Stimulated activated CD8-positive, alpha-beta memory T cell treated with anti-CD3 and anti-CD28 coated beads, Interleukin-12 subunit alpha, Interleukin-12 subunit beta, amount 100 ng/mL, for 4 hours (primary cell): ENCODE measurements around the gene RBMX.
A peak's percentile ranks its signal among the peaks of the same experiment; 100 is the strongest.
"Not testable (repeated sequence)": the region's sequence is repeated elsewhere in the genome, so short reads cannot be mapped to it uniquely, and the experiment has no call there.

Experiments
- DNase-seq: peaks from one replicate; pipeline ENCODE4 v3.0.0-alpha.2; 2020; ENCODE audit warnings: low read depth

The RBMX gene

DNA sequence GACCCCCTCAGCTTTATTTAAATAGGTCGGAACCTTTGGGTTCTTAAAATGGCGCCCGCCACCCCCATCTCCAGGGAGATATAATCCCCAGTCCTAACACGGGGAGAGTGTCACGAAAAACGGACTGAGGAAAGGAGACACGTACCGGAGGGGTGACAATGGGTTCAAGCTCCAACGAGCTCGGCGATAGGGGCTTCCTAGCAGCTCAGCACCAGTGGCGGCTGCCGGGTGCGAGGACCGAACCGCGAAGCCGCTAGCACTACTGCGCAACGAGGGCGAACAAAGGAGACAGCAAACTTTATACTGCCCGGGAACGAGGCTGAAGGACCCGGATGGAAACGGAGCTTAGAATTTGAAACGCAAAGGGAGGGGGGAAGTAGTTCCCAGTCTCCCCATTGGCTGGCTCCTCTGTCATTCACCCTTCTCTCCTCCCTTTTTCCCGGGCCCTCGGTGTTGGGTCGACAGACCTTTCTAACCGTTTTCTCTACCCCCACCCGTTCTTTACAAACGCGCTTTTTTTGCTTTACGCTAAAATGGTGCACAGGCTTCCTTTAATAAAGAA lies at the start of gene RBMX:
Gene RBMX, minus strand, starts transcription at position 274 of the 562 bp plus-strand sequence. CDS start 1,298 bp downstream, outside the sequence.
- peak; percentile 68 for DNase-seq

DNA sequence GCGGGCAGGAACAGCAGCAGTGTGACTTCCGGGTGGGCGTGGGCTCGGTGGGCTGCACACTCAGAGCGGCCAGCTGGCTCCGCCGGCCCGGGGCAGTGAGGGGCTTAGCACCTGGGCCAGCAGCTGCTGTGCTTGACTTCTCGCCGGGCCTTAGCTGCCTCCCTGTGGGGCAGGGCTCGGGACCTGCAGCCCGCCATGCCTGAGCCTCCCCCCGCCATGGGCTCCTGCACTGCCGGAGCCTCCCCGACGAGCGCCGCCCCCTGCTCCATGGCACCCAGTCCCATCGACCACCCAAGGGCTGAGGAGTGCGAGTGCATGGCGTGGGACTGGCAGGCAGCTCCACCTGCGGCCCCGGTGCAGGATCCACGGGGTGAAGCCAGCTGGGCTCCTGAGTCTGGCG lies 40.9 kb upstream of the RBMX start:
- not testable (repeated sequence) for DNase-seq

DNA sequence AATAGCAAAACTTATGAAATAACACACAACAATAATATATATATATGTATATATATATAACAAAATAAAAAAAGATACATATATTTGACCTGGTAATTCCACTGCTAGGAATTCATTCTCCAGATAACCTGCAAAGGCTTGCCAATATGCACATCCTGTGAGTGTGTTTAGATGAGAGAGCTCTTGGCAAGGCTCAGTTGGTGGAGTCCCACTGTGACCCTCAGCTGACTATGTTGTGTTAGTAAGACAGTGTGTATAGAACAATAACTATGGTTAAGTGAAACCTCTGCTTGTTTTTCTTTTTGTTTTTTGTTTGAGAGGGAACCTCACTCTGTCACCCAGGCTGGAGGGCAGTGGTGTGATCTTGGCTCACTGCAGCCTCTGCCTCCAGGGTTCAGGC lies 39.5 kb upstream of the RBMX start:
- no peak for DNase-seq

DNA sequence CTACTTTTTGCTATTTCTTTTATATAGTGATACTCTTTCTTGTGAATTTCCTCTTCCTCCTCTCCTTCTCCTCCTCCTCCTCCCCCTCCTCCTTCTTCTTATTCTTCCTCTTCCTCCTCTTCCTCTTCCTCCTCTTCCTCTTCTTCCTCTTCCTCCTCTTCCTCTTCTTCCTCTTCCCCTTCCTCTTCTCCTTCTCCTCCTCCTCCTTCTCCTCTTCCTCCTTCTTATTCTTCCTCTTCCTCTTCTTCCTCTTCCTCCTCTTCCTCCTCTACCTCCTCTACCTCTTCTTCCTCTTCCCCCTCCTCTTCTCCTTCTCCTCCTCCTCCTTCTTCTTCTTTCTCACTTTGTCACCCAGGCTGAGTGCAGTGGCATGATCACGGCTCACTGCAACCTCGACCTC lies 36.3 kb upstream of the RBMX start:
- DNase-seq = no peak

DNA sequence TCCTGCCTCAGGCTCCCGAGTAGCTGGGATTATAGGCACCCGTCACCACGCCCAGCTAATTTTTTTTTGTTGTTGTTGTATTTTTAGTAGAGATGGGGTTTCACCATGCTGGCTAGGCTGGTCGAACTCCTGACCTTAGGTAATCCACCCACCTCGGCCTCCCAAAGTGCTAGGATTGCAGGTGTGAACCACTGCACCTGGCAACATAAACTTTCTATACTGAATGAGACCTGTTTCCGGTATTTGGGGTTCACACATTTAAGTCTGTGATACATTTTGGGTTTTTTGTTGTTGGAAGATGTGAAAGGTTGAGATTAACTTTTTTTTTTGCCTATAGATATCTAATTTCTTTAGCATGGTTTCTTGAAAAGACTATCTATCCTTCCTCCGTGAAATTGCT lies 31.1 kb upstream of the RBMX start:
- DNase-seq = not testable (repeated sequence)

DNA sequence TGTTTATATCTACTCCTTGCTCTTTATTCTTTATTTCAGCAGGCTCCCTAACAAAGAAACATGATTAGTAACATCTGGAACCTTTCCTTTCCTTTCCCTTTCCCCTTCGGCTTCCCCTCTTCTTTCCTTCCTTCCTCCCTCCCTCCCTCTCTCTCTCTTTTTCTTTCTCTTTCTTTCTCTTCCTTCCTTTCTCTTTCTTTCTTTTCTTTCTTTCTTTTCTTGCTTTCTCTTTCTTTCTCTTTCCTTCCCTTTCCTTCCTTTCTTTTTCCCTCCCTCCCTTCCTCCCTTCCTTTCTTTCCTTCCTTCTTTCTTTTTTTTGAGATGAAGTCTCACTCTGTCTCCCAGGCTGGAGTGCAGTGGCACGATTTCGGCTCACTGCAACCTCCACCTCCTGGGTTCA lies 30.7 kb upstream of the RBMX start:
- no peak for DNase-seq

DNA sequence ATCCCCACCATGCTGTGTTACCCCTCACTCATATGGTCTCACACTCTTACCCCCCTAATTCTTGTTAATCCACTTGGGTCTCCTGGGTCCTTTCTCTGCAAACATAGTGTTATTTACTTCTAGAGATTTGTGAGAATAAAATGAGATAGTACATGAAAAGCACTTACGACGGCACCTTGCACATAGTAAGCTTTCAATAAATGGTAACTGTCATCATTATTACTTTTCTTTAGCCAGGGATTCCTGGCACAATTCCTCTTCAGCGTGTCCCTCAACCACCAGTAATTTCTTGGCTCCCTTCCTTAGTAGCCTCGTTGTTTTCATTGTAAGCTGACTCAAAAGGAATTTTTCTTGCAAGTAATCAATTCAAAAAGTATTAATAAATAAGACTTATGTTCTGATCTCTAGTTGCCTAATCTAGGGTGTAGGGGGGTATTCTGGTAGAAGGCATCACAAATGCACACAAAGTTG lies 30.1 kb upstream of the RBMX start:
- DNase-seq = no peak

DNA sequence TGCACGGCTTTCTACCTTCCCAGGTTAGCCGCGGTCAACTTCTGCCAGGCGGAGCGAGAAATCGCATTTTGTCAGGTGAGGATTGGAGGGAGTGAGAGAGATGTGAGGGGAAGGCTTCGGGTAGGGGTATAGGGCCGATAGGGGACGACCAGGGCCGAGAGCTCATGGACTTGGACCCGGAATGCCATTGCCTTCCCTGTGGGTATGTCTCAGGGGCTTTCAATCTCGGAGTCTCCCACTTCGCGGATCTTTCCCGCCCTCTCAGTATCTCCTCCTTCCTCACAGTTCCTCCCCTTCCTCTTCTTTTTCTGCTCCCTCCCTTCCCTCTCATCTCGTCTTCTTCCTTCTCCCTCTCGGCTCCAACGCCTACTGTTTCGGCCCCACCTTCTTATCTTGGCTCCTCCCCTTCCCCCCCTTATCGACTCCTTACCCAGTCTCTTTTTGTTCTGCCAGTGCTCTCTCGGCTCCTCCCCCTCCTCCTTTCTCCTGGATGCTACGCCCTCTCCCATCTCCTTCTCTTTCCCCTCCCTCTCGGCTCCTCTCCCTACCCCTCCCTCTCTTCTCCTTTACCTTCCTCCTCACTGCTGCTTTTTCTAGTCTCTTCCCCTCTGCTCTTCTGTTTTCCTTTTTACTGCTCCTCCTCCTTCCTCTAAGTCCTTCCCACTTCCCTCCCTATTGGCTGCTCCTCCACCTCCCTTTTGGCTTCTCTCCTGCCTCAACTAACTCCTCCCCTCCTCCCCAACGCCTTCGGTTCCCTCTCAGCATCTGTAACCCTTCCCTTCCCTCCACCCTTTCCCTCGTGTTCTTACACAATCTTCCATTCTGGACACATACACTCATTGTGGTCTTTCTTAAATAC lies 29.4 kb upstream of the RBMX start:
- DNase-seq = peak; percentile 29

DNA sequence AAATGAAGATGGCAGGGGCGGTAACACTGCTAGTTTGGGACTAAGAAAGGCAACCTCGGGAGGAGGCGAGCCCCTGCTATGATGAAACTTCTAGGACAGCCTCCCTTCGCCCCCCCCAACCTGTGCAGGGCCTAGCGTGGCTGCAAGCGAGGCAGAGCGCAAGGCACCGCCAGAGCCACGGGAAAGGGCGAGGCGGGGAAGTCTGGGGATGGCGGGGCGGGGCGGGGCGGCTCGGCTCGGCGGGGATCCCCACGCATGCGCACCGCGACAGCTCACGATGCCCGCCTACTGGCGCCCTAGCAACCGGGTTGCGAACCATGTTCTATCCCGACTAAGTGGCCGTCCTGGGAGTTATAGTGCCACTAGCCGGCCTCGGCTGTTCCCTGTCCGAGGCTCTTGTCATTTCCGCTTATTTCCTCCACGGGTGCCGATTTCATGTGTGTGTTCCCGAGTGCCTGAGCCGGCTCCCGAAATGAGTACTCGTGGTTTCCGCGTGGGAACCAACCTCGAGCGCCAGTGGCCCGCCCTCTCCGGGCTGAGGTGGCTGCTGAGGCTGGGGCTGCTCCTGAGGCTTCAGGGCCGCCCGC lies 28.7 kb upstream of the RBMX start:
- DNase-seq = peak; percentile 64

DNA sequence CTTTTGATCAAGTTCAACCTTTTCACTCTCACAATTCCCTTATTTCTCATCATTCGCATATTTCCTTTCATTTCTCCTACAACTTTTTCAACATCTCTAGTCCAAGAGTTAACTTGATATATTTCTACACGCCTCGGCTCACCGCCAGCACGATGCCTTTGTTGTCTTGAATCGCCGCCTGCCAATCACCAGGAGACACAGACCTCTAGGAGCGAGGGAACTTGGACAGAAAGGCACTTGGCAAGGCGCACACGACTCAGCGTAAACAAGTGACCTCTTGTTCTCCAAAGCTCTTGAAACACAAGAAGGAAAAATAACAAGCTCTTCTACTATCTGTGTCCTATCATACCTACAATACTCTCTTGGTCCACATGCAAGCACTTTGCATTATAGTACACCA lies 27.1 kb upstream of the RBMX start:
- no peak for DNase-seq

DNA sequence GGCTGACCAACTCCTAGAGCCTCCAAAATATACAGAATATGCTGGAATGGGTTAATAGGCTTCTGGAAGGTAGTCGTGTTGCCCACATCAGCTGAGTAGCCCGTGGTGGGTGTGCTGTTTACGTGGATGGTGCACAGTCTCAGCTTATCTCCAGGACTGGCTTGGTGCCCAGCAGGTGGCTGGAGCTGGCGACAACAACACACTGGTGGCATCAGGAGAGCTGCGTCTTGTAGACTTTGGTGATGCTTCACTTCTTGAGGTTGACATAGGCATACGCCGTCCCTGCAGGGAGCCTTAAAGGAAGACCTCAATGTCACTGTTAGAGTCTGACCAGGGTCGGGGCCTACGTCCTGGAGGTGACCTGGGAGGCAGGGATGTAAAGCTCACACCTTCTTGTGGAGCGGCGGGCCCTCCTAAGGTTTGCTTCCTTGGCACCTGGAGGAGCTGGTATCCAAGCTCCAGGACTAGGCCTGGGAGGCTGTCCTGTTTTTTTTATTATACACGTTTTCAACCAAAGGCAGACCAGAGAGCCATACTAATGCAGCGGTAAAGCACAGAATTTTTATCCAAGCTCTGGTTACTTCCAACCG lies 26.5 kb upstream of the RBMX start:
- DNase-seq = no peak

DNA sequence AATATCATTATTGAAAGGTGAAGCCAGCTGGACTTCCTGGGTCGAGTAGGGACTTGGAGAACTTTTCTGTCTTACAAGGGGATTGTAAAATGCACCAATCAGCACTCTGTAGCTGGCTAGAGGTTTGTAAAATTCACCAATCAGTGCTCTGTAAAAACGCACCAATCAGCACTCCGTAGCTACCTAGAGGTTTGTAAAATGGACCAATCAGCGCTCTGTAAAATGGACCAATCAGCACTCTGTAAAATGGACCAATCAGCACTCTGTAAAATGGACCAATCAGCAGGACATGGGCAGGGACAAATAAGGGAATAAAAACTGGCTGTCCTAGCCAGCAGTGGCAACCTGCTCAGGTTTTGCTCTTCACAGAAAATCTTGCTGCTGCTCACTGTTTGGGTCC lies 23.5 kb upstream of the RBMX start:
- DNase-seq = not testable (repeated sequence)

DNA sequence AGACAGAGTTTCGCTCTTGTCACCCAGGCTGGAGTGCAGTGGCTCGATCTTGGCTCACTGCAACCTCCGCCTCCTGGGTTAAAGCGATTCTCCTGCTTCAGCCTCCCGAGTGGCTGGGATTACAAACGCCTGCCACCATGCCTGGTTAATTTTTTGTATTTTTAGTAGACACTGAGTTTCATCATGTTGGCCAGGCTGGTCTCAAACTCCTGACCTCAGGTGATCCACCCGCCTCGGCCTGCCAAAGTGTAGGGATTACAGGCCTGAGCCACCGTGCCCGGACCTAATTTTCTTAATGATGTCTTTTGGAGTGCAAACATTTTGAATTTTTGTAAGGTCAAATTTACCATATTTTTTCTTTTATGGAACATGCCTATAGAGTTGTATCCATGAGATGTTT lies 19.5 kb upstream of the RBMX start:
- not testable (repeated sequence) for DNase-seq

DNA sequence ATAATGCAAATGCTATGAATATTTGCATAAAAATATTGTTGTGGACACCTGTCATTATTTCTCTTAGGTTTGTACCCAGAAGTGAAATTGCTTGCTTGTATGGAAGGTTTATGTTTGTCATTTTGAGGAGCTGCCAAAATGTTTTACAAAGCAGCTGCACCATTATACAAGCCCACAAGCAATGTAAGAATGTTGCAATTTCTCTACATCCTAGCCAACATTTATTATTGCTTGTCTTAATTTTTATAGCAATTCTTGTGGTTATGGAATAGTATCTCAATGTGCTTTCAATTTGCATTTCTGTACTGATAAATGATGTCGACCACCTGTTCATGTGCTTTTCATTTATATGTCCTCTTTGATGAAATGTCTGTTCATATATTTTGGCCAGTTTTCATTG lies 18.7 kb upstream of the RBMX start:
- DNase-seq = no peak

DNA sequence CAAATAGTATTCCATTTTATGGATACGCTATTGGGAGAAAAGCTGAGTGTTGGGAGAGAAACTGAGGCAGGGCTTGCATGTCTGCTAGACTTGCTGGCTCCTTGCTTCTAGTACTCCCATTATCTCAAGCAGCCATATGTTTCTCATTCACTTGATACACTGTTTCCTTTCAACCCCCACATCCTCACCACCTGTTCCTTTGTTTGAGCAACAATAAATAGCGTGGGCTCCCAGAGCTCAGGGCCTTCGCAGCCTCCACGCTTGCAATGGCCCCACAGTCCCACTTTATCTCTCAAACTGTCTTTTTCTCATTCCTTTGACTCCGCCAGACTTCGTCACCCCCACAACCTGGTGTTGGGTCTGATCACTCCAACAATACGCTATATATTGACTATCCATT lies 18.2 kb upstream of the RBMX start:
- not testable (repeated sequence) for DNase-seq

DNA sequence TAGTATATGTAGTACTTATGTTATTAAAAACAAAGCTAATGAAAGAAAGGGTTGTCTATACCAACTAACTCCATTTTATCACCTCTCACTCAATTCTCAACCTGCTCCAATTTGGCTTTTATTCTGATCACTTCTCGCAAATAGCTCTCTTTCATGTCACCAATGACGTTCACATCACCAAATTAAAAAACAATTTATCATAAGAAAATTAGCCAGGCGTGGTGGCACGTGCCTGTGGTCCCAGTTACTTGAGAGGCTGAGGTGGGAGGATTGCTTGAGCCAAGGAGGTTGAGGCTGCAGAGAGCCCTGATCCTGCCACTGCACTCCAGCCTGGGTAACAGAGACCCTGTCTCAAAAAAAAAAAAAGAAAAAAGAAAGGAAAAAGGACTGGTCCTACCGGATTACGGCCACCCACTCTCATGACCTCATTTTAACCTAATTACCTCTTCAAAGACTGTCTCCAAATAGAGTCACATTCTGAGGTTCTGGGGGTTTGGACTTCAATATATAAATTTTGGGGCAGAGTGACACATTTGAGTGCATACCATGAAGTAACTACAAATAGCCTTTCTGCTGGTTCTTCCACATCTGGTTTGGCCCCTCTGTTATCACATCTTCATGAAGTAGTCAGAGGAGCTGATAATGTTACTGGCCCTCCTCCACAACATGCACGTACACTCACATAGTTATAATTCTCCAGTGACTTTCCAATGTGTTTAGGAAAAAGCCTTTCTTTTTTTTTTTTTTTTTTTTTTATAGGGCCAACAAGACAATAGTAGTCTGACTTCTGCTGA lies 15.8 kb upstream of the RBMX start:
- no peak for DNase-seq

DNA sequence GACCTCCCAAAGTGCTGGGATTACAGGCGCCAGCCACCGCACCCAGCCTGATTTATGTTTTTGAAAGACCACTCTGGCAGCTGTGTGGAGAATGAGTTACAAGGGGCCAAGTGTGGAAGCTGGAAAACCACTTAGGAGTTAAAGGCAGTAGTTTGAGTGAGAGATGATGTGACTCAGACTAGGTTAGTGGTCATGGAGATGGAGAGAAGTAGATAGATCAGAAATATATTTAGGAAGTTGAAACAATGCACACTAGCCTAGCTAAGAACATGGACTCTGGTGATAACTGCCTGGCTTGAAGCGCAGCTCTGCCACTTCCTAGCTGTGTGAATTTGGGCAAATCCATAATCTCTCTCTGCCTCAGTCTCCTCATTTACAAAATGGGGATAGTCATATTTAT lies 11.9 kb upstream of the RBMX start:
- no peak for DNase-seq

DNA sequence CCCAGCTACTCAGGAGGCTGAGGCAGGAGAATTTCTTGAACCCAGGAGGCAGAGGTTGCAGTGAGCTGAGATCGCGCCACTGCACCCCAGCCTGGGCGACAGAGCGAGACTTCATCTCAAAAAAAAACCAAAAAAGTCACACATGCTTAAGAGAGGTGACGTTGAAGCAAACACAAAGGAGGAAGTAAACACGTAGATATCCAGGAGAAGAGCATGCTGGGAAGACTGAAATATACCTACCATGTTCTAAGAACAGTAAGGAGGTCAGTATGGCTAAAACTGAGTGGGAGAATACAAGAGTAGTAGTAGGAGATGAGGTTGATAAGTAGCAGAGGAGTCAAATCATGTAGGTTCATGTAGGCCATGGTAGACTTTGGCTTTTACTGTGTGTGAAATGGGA lies 10.1 kb upstream of the RBMX start:
- DNase-seq = not testable (repeated sequence)

DNA sequence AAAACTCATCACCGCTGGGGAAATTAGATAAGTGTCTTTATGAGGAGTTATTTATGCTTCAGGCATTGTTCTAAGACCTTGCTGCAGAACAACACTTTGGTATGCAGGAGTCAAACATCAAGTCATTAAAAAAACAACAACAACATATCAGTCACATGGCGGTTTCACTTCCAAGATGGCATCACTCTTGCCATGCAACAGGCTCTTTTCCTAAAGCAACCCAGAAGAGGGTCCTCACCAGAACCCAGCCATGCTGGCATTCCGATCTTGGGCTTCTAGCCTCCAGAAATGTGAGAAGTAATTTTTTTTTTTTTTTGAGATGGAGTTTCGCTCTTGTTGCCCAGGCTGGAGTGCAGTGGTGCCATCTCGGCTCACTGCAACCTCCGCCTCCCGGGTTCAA lies 8.7 kb upstream of the RBMX start:
- no peak for DNase-seq

DNA sequence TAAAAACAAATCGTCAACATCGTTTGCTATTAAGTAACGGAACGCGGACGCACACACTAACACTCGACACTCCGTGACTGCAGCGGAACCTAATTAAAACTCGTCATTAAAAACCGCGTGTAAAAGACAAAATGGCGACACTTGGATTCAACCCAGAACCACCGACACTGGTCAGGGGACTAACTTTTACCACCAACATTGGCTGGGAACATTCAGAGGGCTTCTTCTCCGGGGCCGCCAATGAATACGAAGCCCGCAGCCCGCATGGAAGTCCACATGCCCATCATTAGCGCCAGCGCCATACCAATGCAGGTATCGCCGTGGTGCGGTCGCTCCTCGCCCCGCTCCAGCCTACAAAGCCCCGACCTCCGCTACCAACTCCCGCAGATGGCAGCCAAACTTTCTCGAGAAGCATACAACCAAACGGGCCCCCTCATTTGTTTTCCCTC lies 498 bp downstream of the RBMX start:
- DNase-seq = peak; percentile 15

DNA sequence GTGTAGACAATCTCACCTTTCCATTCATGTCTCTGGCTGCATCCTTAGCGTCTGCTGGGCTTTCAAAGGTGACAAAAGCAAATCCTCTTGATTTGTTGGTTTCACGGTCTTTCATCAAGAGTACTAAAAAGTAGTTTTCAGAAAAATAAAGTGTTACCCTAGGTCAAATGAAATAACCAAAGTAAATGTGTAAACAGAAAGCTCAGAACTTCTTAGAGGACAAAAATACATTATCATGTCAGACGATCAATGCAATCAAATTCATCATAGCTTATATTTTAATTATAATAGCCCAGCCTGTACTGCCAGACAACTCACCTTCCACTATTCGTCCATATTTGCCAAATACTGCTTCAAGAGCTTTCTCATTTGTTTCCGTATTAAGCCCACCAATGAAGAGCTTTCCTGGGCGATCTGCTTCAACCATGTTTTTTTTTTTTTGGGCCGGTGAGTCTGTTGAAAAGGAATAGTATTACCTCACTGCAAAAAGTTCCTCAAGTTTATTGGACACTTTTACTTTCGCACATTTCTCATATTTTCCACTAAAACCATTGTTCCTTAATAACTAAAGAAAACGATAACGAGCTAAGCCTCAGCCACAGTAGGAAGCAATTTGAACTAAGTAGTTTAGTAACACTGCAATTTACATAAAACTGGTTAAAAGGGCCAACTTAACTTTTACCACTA lies 1.4 kb downstream of the RBMX start:
- DNase-seq = no peak
